Sigmoid colon (tissue), 4 donors: Measurements from ENCODE around the gene EBI3.

Experiments
- CTCF ChIP-seq, 4 experiments: fragments of 450-650 bp in 3 of 4; fragments of 200-600 bp in 1 of 4; IDR thresholded peaks; one replicate each; pipeline ENCODE4 v1.5.1; 2016 to 2019; ENCODE audit warnings: antibody characterized with exemption in 4 of 4, mild to moderate bottlenecking in 3 of 4, moderate library complexity in 2 of 4
- POLR2A ChIP-seq, 2 donors: fragments of 450-650 bp; IDR thresholded peaks; one replicate each; pipeline ENCODE4 v1.6.1; 2016; ENCODE audit warnings: antibody characterized with exemption in 2 of 2, mild to moderate bottlenecking in 2 of 2, moderate library complexity in 2 of 2
- POLR2AphosphoS5 ChIP-seq, 4 donors: sonication (generic); formaldehyde crosslinking; IDR thresholded peaks; one replicate each; pipeline ENCODE4 v1.6.1; 2017; ENCODE audit warnings: antibody characterized with exemption in 4 of 4

- TF ChIP-seq CTCF (IDR thresholded peaks at IDR 0.05) (no peak), POLR2AphosphoS5 (IDR thresholded peaks at IDR 0.05) (no peak), POLR2A (IDR thresholded peaks at IDR 0.05) (no peak)
Measured at GRCh38 chr19:4225885-4226284, 3.4 kb upstream of the EBI3 start.
